Brain microvascular endothelial cell (primary cell): ENCODE data around the gene RELB.

Experiments
- DNase-seq: peaks from one replicate; pipeline ENCODE4 v3.0.0-alpha.2; 2020
- H3K27ac ChIP-seq: fragments of 250-450 bp; sonication (Bioruptor Pico); 2 replicates; pipeline ENCODE4 v1.5.1; 2020; ENCODE audit warnings: mild to moderate bottlenecking, moderate library complexity
- H3K27me3 ChIP-seq: fragments of 250-450 bp; sonication (Bioruptor Pico); replicated peaks from 2 replicates; pipeline ENCODE4 v1.5.1; 2020; ENCODE audit warnings: mild to moderate bottlenecking
- H3K36me3 ChIP-seq: fragments of 250-450 bp; sonication (Bioruptor Pico); replicated peaks from 2 replicates; pipeline ENCODE4 v1.5.1; 2020; ENCODE audit warnings: mild to moderate bottlenecking
- H3K4me3 ChIP-seq: 2 replicates; pipeline ENCODE4 v1.5.1; 2011; ENCODE audit warnings: low read depth, mild to moderate bottlenecking, control low read depth, low read length, moderate library complexity
- CTCF ChIP-seq: IDR thresholded peaks from 2 replicates; pipeline ENCODE4 v1.5.1; 2011; ENCODE audit warnings: low read depth, mild to moderate bottlenecking, moderate library complexity, low read length, control low read depth, inconsistent platforms; ENCODE audit errors: missing control alignments
- in situ Hi-C: cut with HindIII; loops from 2 replicates; pipeline ENCODE4 v1.10.0; 2017; ENCODE audit warnings: low sequenced_read_pairs, low pct_ligation_motif_present

Gene RELB

GRCh38 chr19:44984005-44984404, 17.3 kb upstream of the RELB start:
- Histone ChIP-seq H3K36me3 (peaks cover 51% of the 10 kb centered on the region), H3K4me3 (no peak overlapping the region), H3K27ac (no peak overlapping the region), H3K27me3 (no peaks in the 10 kb centered on the region)
- no peak for TF ChIP-seq CTCF
- DNase-seq: no peak
- in situ Hi-C loops: no loop called here

DNA sequence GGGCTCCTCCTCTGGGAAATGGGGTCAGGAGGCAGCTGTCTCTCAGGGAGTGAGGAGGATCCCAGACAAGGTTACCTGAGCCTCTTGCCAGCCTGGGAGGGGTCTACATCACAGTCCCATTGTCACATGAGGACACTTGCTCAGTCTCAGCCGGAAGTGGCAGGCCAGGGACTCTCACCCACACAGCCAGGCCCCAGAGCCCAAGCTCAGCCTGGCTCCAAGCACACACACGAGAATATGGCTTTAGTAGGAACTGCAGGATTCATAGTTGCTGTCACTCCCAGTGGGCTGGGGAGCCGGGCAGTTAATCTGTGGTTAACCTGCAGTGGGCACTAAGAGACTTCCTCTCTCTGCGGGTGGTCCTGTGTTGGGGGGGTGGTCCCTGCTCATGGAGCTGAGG, 15.8 kb upstream of the RELB start:
- H3K36me3 ChIP-seq: peaks cover 42% of the 10 kb centered on the region
- H3K27ac ChIP-seq: no peak overlapping the region
- in situ Hi-C loops: no loop called here
- no peaks in the 10 kb centered on the region for H3K27me3 ChIP-seq
- DNase-seq: no peak
- no peak overlapping the region for H3K4me3 ChIP-seq
- TF ChIP-seq CTCF: no peak

DNA sequence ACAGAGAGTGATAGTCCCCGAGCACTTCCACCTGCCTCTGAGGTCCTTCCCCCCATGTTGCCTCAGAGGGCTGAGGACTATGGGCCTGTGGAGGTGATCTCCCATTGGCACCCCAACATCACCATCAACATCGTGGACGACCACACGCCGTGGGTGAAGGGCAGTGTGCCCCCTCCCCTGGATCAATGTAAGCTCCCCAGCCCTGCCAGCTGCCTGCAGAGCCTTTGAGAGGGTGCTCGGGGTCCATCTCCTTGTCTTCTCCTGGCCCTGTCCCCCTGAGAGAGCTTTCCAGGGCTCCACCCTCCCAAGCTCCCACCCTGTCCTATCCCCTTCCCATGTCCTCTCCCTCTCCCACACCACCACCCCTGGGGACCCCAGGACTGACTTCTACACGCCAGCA, 14.9 kb upstream of the RELB start:
- Histone ChIP-seq H3K27ac (no peak overlapping the region), H3K36me3 (peaks cover 46% of the 10 kb centered on the region), H3K27me3 (no peaks in the 10 kb centered on the region), H3K4me3 (no peak overlapping the region)
- no peak for TF ChIP-seq CTCF
- DNase-seq: no peak
- in situ Hi-C loops: no loop called here

GRCh38 chr19:44987148-44987675, 14.1 kb upstream of the RELB start:
- in situ Hi-C loops: no loop called here
- TF ChIP-seq CTCF: no peak
- peaks cover 46% of the 10 kb centered on the region for H3K36me3 ChIP-seq
- no peak overlapping the region for H3K27ac ChIP-seq
- no peak for DNase-seq
- H3K27me3 ChIP-seq: no peaks in the 10 kb centered on the region
- H3K4me3 ChIP-seq: no peak overlapping the region

DNA sequence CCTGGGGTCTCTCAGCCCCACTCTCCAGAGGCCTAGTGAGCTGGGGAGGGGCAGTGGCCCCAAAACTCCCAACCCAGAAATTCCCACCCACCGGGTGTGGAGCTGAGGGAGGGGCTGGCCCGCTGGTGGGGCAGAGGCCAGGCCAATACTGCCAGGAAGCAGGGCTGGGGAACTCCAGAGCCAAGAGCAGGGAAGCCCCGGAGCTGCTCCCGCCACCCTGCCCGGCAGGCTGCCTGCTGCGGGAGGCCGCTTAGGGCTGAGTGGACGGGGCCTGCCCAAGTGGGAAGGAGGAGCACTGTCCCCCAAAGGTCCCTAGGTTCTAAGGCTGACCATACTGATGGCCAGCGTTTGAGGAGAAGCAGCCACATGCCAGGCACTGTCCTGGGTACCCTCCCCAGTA, 13.0 kb upstream of the RELB start:
- TF ChIP-seq CTCF: no peak
- H3K4me3 ChIP-seq: no peak overlapping the region
- no peaks in the 10 kb centered on the region for H3K27me3 ChIP-seq
- H3K36me3 ChIP-seq: peaks cover 50% of the 10 kb centered on the region
- no peak overlapping the region for H3K27ac ChIP-seq
- no peak for DNase-seq
- in situ Hi-C loops: no loop called here

DNA sequence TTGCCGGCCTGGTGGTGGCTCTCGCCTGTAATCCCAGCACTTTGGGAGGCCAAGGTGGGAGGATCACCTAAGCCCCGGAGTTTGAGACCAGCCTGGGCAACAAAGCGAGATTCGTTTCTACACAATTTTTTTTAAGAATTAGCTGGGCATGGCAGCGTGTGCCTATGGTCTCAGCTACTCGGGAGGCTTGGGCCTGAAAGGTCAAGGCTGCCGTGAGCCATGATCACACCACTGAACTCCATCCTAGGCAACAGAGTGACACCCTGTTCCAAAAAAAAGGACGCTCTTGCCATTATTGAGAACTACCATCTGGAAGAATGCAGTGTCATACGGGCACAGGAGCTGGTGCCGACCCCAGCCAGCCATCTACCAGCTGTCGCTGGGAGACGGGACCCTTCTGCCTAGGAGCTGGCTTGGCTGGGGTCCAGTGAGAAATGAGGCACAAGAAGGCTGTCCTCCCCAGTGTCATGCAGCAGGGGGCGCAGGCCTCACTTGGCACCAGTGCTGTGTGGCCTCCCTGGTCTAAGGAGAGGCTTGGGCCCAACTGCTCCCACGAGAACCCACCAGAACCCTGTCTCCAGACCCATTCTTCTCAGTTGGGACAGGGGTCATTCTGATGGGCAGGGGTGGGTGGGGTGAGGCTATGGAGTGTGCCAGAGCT, 12.2 kb upstream of the RELB start:
- Histone ChIP-seq H3K36me3 (peaks cover 50% of the 10 kb centered on the region), H3K4me3 (no peak overlapping the region), H3K27ac (no peak overlapping the region), H3K27me3 (no peaks in the 10 kb centered on the region)
- in situ Hi-C loops: no loop called here
- peak; percentile 83 for TF ChIP-seq CTCF
- peak; percentile 68 for DNase-seq
